HEK293 (cell line): ENCODE data around the gene ZDHHC1.

Experiments
- CTCF ChIA-PET: fragments of 350-600 bp; formaldehyde crosslinking; extraction: SDS; loops from one replicate; lab custom pipeline; 2021; ENCODE audit warnings: antibody characterized with exemption; lab: Yijun Ruan, JAX
- POLR2A ChIA-PET: fragments of 300-600 bp; formaldehyde crosslinking; extraction: SDS; loops from one replicate; lab custom pipeline; 2020; ENCODE audit warnings: antibody characterized with exemption, inconsistent platforms; lab: Yijun Ruan, JAX
- H3K27ac ChIP-seq: fragments of 200-500 bp; sonication (Bioruptor generic); 2 replicates; pipeline ENCODE4 v1.5.1; 2014; ENCODE audit warnings: low read depth, low read length, control low read depth, inconsistent platforms; ENCODE audit errors: extremely low read depth
- H3K36me3 ChIP-seq, 2 experiments: fragments of 200-500 bp in 1 of 2; sonication (Bioruptor generic) in 1 of 2; 1 replicate in 1 of 2; 2 replicates in 1 of 2; pipeline ENCODE4 v1.5.1; 2014 to 2017; ENCODE audit warnings: inconsistent platforms in 2 of 2, low read length in 2 of 2; ENCODE audit not compliant: control insufficient read depth in 2 of 2, insufficient read depth in 1 of 2
- H3K4me1 ChIP-seq: fragments of 200-500 bp; sonication (Bioruptor generic); 2 replicates; pipeline ENCODE4 v1.5.1; 2014; ENCODE audit warnings: mild to moderate bottlenecking, low read length, inconsistent platforms; ENCODE audit not compliant: control insufficient read depth, insufficient read depth
- H3K4me3 ChIP-seq: 2 replicates; pipeline ENCODE4 v1.5.1; 2011; ENCODE audit warnings: low read depth, mild to moderate bottlenecking, control low read depth, low read length, moderate library complexity
- H3K9me3 ChIP-seq: fragments of 200-500 bp; sonication (Bioruptor generic); 2 replicates; pipeline ENCODE4 v1.5.1; 2014; ENCODE audit warnings: low read depth, low read length, inconsistent platforms; ENCODE audit not compliant: control insufficient read depth, insufficient read depth
- CTCF ChIP-seq: fragments of 450-650 bp; formaldehyde crosslinking; IDR thresholded peaks from 2 replicates; pipeline ENCODE4 v1.5.1; 2016; ENCODE audit warnings: missing biosample characterization, missing genetic modification characterization
- SCRT2 ChIP-seq: fragments of 450-650 bp; formaldehyde crosslinking; IDR thresholded peaks from 2 replicates; pipeline ENCODE4 v1.5.1; 2016; ENCODE audit warnings: missing biosample characterization, missing genetic modification characterization
- ZBTB6 ChIP-seq: fragments of 450-650 bp; formaldehyde crosslinking; IDR thresholded peaks from 2 replicates; pipeline ENCODE4 v1.5.1; 2017; ENCODE audit warnings: missing biosample characterization, missing genetic modification characterization
- ZBTB7A ChIP-seq: fragments of 450-650 bp; formaldehyde crosslinking; IDR thresholded peaks from 2 replicates; pipeline ENCODE4 v1.5.1; 2016; ENCODE audit warnings: low read depth, missing biosample characterization, missing genetic modification characterization
- ZNF248 ChIP-seq: fragments of 450-650 bp; formaldehyde crosslinking; IDR thresholded peaks from 2 replicates; pipeline ENCODE4 v1.5.1; 2017; ENCODE audit warnings: missing biosample characterization, missing genetic modification characterization
- ZNF354C ChIP-seq: fragments of 450-650 bp; formaldehyde crosslinking; IDR thresholded peaks from 2 replicates; pipeline ENCODE4 v1.5.1; 2016; ENCODE audit warnings: missing biosample characterization, missing genetic modification characterization, low read depth, borderline replicate concordance
- ZNF555 ChIP-seq: fragments of 450-650 bp; formaldehyde crosslinking; conservative IDR thresholded peaks from 2 replicates; pipeline ENCODE4 v1.5.1; 2017; ENCODE audit warnings: missing biosample characterization, mild to moderate bottlenecking, missing genetic modification characterization, inconsistent platforms
- ZNF580 ChIP-seq: fragments of 450-650 bp; formaldehyde crosslinking; IDR thresholded peaks from 2 replicates; pipeline ENCODE4 v1.5.1; 2016; ENCODE audit warnings: missing biosample characterization, missing genetic modification characterization
- ZNF623 ChIP-seq: fragments of 450-650 bp; formaldehyde crosslinking; IDR thresholded peaks from 2 replicates; pipeline ENCODE4 v1.5.1; 2016; ENCODE audit warnings: missing biosample characterization, missing genetic modification characterization
- TF ChIP-seq, protein P1 (sequence below): fragments of 450-650 bp; formaldehyde crosslinking; IDR thresholded peaks from 2 replicates; pipeline ENCODE4 v1.5.1; 2016; ENCODE audit warnings: missing biosample characterization, missing genetic modification characterization, low read depth
- TF ChIP-seq, protein P2 (sequence below): fragments of 450-650 bp; formaldehyde crosslinking; IDR thresholded peaks from 2 replicates; pipeline ENCODE4 v1.5.1; 2016; ENCODE audit warnings: missing biosample characterization, missing genetic modification characterization

ZDHHC1 gene

DNA sequence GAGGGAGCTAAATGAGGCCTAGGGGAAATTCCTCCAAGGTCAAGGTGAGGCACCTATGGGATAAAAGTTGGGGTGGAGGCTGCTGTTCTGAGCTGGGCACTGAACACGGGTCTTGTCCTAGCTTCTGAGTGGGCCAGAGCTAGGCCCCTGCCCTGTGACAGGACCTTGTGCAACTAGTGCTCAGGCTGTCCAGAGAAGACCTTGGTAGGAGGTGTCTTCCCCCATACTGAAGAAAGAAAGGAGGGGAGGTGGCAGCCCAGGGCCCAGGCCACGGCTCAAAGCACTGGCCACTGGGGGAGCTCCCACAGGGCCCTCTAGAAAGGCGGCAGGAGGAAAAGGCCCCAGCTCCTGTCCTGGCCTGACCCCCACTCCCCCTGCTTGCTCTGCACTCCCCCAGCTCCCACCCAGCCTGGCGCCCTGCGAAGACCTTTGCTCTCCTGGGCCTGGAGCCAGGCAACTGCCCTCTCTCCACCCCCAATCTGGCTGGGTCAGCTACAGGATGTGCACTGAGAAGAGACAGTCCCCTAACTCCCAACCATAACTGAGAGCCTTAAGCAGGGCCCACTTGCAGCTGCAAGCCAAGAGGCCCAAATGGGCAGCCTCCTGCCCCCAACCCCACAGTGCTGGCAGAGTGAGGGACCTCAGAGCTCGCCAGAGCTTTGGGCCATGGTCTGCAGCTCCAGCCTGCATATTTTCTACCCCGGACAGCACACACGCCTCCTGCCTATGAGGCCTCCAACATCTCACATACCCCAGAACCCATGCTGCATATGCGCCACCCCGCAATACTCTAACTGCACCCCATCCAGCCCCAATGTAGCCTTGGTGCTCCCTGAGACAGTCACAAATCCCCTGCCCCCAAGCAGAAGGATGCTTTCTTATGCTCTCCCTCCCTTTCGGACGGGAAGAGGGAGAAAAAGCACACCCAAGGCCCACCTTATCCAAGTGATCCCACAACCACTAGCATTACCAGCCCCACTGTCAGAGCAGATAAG lies 29.9 kb upstream of the ZDHHC1 start:
- H3K36me3 ChIP-seq: peaks cover 0 to 81% of the 10 kb centered on the region in 2 experiments; a peak in 1 of 3 replicates
- CTCF ChIA-PET: interaction anchor here (0.6 to 3.7 kb wide), 6 partner anchors 11 to 489 kb away, joined by 3 to 31 read pairs (median 4); partner anchors contain the start of gene ZDHHC1
- no peaks in the 10 kb centered on the region for H3K4me1 ChIP-seq
- no peak overlapping the region for H3K4me3 ChIP-seq
- TF ChIP-seq, protein P1, sequence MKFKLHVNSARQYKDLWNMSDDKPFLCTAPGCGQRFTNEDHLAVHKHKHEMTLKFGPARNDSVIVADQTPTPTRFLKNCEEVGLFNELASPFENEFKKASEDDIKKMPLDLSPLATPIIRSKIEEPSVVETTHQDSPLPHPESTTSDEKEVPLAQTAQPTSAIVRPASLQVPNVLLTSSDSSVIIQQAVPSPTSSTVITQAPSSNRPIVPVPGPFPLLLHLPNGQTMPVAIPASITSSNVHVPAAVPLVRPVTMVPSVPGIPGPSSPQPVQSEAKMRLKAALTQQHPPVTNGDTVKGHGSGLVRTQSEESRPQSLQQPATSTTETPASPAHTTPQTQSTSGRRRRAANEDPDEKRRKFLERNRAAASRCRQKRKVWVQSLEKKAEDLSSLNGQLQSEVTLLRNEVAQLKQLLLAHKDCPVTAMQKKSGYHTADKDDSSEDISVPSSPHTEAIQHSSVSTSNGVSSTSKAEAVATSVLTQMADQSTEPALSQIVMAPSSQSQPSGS (tag by site-specific recombination): no peak
- TF ChIP-seq ZNF354C: no peak
- 0 out of 2 replicates have a peak, but pooled peaks have one; percentile 14 for TF ChIP-seq SCRT2 (tag by site-specific recombination)
- no peak for TF ChIP-seq ZNF248 (tag by site-specific recombination)
- no peak for TF ChIP-seq ZBTB7A
- TF ChIP-seq, protein P2, sequence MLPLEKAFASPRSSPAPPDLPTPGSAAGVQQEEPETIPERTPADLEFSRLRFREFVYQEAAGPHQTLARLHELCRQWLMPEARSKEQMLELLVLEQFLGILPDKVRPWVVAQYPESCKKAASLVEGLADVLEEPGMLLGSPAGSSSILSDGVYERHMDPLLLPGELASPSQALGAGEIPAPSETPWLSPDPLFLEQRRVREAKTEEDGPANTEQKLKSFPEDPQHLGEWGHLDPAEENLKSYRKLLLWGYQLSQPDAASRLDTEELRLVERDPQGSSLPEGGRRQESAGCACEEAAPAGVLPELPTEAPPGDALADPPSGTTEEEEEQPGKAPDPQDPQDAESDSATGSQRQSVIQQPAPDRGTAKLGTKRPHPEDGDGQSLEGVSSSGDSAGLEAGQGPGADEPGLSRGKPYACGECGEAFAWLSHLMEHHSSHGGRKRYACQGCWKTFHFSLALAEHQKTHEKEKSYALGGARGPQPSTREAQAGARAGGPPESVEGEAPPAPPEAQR (tag by site-specific recombination): no peak
- no peak for TF ChIP-seq ZNF555
- TF ChIP-seq, all 188 proteins: peak for 1
- Histone ChIP-seq H3K9me3 (no peaks in the 10 kb centered on the region), H3K27ac (no peak overlapping the region)
- POLR2A ChIA-PET: no interaction called here

GRCh38 chr16:67445441-67445912 lies 29.2 kb upstream of the ZDHHC1 start:
- Histone ChIP-seq H3K36me3 (peaks cover 0 to 80% of the 10 kb centered on the region in 2 experiments; a peak in 1 of 3 replicates), H3K4me3 (no peak overlapping the region), H3K4me1 (no peaks in the 10 kb centered on the region), H3K27ac (no peak overlapping the region), H3K9me3 (no peaks in the 10 kb centered on the region)
- POLR2A ChIA-PET: no interaction called here
- peak; percentile 15; the same call in 1 of the 2 replicates for TF ChIP-seq CTCF (tag by site-specific recombination)
- TF ChIP-seq ZBTB6 (tag by site-specific recombination): no peak
- CTCF ChIA-PET: interaction anchor here (0.6 to 3.7 kb wide), 8 partner anchors 10 to 283 kb away, joined by 3 to 31 read pairs (median 4); partner anchors contain the start of gene ZDHHC1

- peaks cover 0 to 80% of the 10 kb centered on the region in 2 experiments; a peak in 1 of 3 replicates for H3K36me3 ChIP-seq
- TF ChIP-seq ZNF580 (tag by site-specific recombination): no peak
- TF ChIP-seq ZNF623 (tag by site-specific recombination): peak; percentile 69
- TF ChIP-seq, all 188 proteins: peak for 1
- POLR2A ChIA-PET: no interaction called here
- Histone ChIP-seq H3K4me1 (no peaks in the 10 kb centered on the region), H3K27ac (no peak overlapping the region), H3K4me3 (no peak overlapping the region), H3K9me3 (no peaks in the 10 kb centered on the region)
- CTCF ChIA-PET: interaction anchor here (0.6 to 3.7 kb wide), 7 partner anchors 10 to 283 kb away, joined by 3 to 31 read pairs (median 4); no protein-coding TSS in a partner anchor
Measured at GRCh38 chr16:67445126-67445426, 28.8 kb upstream of the ZDHHC1 start.
